ENCODE data around the gene CERS1.

DNA sequence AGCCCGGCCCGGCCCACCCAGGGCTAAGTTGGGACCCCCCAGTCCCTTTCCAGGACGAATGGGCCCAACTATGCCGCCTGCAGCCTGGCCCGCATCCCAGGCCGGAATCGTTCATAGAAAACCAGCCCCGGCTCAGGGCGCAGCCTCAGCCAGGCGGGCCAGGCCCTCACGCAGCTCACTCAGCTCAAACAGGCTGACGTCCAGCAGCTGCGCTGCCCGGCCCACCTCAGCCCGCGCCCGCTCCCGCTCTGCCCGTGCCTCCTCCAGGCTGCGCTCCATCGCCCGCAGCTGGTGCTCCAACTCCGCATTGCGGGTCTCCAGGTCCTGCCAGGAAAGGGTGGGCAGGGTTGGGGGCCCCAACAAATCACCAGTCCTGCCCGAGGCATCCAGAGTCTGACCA lies 33.4 kb upstream of the CERS1 start:
- TF ChIP-seq TAF1 (conservative IDR thresholded peaks at IDR 0.05): no peak
- TF ChIP-seq, protein P1, sequence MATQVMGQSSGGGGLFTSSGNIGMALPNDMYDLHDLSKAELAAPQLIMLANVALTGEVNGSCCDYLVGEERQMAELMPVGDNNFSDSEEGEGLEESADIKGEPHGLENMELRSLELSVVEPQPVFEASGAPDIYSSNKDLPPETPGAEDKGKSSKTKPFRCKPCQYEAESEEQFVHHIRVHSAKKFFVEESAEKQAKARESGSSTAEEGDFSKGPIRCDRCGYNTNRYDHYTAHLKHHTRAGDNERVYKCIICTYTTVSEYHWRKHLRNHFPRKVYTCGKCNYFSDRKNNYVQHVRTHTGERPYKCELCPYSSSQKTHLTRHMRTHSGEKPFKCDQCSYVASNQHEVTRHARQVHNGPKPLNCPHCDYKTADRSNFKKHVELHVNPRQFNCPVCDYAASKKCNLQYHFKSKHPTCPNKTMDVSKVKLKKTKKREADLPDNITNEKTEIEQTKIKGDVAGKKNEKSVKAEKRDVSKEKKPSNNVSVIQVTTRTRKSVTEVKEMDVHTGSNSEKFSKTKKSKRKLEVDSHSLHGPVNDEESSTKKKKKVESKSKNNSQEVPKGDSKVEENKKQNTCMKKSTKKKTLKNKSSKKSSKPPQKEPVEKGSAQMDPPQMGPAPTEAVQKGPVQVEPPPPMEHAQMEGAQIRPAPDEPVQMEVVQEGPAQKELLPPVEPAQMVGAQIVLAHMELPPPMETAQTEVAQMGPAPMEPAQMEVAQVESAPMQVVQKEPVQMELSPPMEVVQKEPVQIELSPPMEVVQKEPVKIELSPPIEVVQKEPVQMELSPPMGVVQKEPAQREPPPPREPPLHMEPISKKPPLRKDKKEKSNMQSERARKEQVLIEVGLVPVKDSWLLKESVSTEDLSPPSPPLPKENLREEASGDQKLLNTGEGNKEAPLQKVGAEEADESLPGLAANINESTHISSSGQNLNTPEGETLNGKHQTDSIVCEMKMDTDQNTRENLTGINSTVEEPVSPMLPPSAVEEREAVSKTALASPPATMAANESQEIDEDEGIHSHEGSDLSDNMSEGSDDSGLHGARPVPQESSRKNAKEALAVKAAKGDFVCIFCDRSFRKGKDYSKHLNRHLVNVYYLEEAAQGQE (IDR thresholded peaks at IDR 0.05): no peak
- TF ChIP-seq, protein P2, sequence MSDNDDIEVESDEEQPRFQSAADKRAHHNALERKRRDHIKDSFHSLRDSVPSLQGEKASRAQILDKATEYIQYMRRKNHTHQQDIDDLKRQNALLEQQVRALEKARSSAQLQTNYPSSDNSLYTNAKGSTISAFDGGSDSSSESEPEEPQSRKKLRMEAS (IDR thresholded peaks at IDR 0.05): no peak
- TF ChIP-seq, protein P3, sequence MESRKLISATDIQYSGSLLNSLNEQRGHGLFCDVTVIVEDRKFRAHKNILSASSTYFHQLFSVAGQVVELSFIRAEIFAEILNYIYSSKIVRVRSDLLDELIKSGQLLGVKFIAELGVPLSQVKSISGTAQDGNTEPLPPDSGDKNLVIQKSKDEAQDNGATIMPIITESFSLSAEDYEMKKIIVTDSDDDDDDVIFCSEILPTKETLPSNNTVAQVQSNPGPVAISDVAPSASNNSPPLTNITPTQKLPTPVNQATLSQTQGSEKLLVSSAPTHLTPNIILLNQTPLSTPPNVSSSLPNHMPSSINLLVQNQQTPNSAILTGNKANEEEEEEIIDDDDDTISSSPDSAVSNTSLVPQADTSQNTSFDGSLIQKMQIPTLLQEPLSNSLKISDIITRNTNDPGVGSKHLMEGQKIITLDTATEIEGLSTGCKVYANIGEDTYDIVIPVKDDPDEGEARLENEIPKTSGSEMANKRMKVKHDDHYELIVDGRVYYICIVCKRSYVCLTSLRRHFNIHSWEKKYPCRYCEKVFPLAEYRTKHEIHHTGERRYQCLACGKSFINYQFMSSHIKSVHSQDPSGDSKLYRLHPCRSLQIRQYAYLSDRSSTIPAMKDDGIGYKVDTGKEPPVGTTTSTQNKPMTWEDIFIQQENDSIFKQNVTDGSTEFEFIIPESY (IDR thresholded peaks at IDR 0.05): no peak
- TF ChIP-seq, protein P4, sequence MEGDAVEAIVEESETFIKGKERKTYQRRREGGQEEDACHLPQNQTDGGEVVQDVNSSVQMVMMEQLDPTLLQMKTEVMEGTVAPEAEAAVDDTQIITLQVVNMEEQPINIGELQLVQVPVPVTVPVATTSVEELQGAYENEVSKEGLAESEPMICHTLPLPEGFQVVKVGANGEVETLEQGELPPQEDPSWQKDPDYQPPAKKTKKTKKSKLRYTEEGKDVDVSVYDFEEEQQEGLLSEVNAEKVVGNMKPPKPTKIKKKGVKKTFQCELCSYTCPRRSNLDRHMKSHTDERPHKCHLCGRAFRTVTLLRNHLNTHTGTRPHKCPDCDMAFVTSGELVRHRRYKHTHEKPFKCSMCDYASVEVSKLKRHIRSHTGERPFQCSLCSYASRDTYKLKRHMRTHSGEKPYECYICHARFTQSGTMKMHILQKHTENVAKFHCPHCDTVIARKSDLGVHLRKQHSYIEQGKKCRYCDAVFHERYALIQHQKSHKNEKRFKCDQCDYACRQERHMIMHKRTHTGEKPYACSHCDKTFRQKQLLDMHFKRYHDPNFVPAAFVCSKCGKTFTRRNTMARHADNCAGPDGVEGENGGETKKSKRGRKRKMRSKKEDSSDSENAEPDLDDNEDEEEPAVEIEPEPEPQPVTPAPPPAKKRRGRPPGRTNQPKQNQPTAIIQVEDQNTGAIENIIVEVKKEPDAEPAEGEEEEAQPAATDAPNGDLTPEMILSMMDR (IDR thresholded peaks at IDR 0.05; ENCODE audit: low read depth, low read length, missing input control): no peak
- TF ChIP-seq RAD21 (IDR thresholded peaks at IDR 0.05): no peak
- TF ChIP-seq SP1 (IDR thresholded peaks at IDR 0.05): no peak
- no peak for TF ChIP-seq JUND (IDR thresholded peaks at IDR 0.05)
